ENCODE results near the gene SDF4. TPM values are rescaled to one million over a fixed set of nuclear protein-coding genes. Genes with fewer than 3 reads are reported as not detected.

SDF4 gene
- total RNA-seq, 1 experiment from 2014 or later = 82.0 TPM

DNA sequence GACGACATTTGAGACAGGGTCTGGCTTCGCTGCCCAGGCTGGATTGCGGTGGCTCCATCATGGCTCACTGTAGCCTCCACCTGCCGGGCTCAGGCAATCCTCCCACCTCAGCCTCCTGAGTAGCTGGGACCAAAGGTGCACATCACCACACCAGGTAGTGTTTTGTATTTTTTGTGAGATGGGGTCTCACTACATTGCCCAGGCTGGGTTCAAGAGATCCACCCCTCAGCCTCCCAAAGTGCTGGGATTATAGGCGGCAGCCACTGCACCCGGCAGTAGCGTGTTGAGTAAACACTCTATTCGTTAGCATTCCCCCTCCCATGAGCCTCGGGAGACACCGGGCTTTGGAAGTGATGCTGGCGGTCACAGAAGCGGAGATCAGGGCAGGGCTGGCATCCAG lies 21.5 kb upstream of the SDF4 start:
- no peak overlapping the region for H4K5ac ChIP-seq (ENCODE audit: insufficient read length, low read depth, low read length)
- H4K91ac ChIP-seq (ENCODE audit: insufficient read length, low read depth, low read length) = no peak overlapping the region
- H2BK120ac ChIP-seq (ENCODE audit: low read depth, low read length, poor library complexity, severe bottlenecking) = no peak overlapping the region
- H3K27me3 ChIP-seq (ENCODE audit: insufficient read depth, low read length) = no peaks in the 10 kb centered on the region
- no peak overlapping the region for H3K56ac ChIP-seq (ENCODE audit: insufficient read length, low read depth, low read length)
- no peak overlapping the region for H4K8ac ChIP-seq (replicated peaks; ENCODE audit: insufficient read length, low read depth, low read length)
- Mint-ChIP-seq H3K4me1 (peaks cover 12 to 20% of the 10 kb centered on the region in 2 experiments), H3K36me3 (ENCODE audit: insufficient read depth in 1 of 3, low read depth in 3 of 3) (peaks cover 16 to 55% (median 50%) of the 10 kb centered on the region in 3 experiments; a peak in 6 of 7 replicates), H3K9me3 (no peaks in the 10 kb centered on the region; a peak in 2 of 5 replicates), H3K4me3 (no peak overlapping the region), H3K27me3 (ENCODE audit: low read depth) (peaks cover 1% of the 10 kb centered on the region; the same call in 1 of the 2 replicates), H3K27ac (no peak overlapping the region; a peak in 1 of 7 replicates)
- no peak overlapping the region for H2AK5ac ChIP-seq (ENCODE audit: insufficient read length, low read length)
- H3K4ac ChIP-seq (ENCODE audit: low read depth, low read length) = no peak overlapping the region
- H3K23me2 ChIP-seq (ENCODE audit: insufficient read length, low read depth, low read length, poor library complexity, severe bottlenecking) = no peaks in the 10 kb centered on the region
- no peak for DNase-seq
- H3T11ph ChIP-seq (ENCODE audit: low read length) = no peak overlapping the region
- H3K79me2 ChIP-seq (ENCODE audit: insufficient read depth, low read length) = no peaks in the 10 kb centered on the region
- H3K4me1 ChIP-seq (ENCODE audit: insufficient read depth, low read length) = no peaks in the 10 kb centered on the region
- H3K27ac ChIP-seq (ENCODE audit: insufficient read length, low read depth, low read length) = no peak overlapping the region
- TF ChIP-seq, protein P1, sequence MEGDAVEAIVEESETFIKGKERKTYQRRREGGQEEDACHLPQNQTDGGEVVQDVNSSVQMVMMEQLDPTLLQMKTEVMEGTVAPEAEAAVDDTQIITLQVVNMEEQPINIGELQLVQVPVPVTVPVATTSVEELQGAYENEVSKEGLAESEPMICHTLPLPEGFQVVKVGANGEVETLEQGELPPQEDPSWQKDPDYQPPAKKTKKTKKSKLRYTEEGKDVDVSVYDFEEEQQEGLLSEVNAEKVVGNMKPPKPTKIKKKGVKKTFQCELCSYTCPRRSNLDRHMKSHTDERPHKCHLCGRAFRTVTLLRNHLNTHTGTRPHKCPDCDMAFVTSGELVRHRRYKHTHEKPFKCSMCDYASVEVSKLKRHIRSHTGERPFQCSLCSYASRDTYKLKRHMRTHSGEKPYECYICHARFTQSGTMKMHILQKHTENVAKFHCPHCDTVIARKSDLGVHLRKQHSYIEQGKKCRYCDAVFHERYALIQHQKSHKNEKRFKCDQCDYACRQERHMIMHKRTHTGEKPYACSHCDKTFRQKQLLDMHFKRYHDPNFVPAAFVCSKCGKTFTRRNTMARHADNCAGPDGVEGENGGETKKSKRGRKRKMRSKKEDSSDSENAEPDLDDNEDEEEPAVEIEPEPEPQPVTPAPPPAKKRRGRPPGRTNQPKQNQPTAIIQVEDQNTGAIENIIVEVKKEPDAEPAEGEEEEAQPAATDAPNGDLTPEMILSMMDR (conservative IDR thresholded peaks at IDR 0.05) = no peak
- H2AFZ ChIP-seq (ENCODE audit: low read length) = no peak overlapping the region
- H2BK5ac ChIP-seq (ENCODE audit: insufficient read length, low read length) = no peak overlapping the region
- no peaks in the 10 kb centered on the region for H3K79me1 ChIP-seq (ENCODE audit: insufficient read depth, low read depth, low read length, poor library complexity, severe bottlenecking)
- H3K9ac ChIP-seq (ENCODE audit: extremely low read depth, insufficient read length, low read length) = no peak overlapping the region
- WGBS (ENCODE audit: extremely low coverage, insufficient read length, low lambda C conversion rate) = no CpG with 5 or more reads among the region's 12 CpGs
- H3K9me3 ChIP-seq (ENCODE audit: control insufficient read depth, low read depth, low read length) = no peaks in the 10 kb centered on the region
- no peak overlapping the region for H3K14ac ChIP-seq (ENCODE audit: insufficient read depth, low read length)
- H4K20me1 ChIP-seq (ENCODE audit: control insufficient read depth, insufficient read depth, insufficient read length) = no peaks in the 10 kb centered on the region
- no peak overlapping the region for H3K18ac ChIP-seq (ENCODE audit: insufficient read length, low read depth, low read length)
- no peak overlapping the region for H2BK15ac ChIP-seq (ENCODE audit: low read depth, low read length)
- H3K23ac ChIP-seq (ENCODE audit: insufficient read length, low read depth, low read length) = no peak overlapping the region
- no peak overlapping the region for H2BK20ac ChIP-seq (ENCODE audit: low read depth, low read length, poor library complexity, severe bottlenecking)
- no peak overlapping the region for H2BK12ac ChIP-seq (ENCODE audit: insufficient read length, low read depth, low read length)
- H3K4me2 ChIP-seq (ENCODE audit: insufficient read depth, insufficient read length, low read length) = no peak overlapping the region

Data from H9 (cell line).